Fibroblast of lung (primary cell): Measurements from ENCODE around the gene PRXL2A. TPM values are rescaled to one million over a fixed set of nuclear protein-coding genes. Genes with fewer than 3 reads are reported as not detected.

Experiments
- DNase-seq, 2 donors: peaks; one replicate each; pipeline versions ENCODE4 v3.0.0 to v3.0.0-alpha.2; 2010; ENCODE audit warnings: low read depth in 2 of 2
- H2AFZ ChIP-seq: 2 replicates; pipeline ENCODE4 v1.5.1; 2012; ENCODE audit warnings: low read length, control low read depth, inconsistent platforms
- H3K27ac ChIP-seq: 2 replicates; pipeline ENCODE4 v1.5.1; 2011; ENCODE audit warnings: low read length, control low read depth; ENCODE audit not compliant: insufficient read depth
- H3K27me3 ChIP-seq: 2 replicates; pipeline ENCODE4 v1.5.1; 2011; ENCODE audit warnings: mild to moderate bottlenecking, low read length; ENCODE audit not compliant: control insufficient read depth, insufficient read depth
- H3K36me3 ChIP-seq: 2 replicates; pipeline ENCODE4 v1.5.1; 2011; ENCODE audit warnings: low read length; ENCODE audit not compliant: control insufficient read depth, insufficient read depth
- H3K4me1 ChIP-seq: 2 replicates; pipeline ENCODE4 v1.5.1; 2011; ENCODE audit warnings: low read length; ENCODE audit not compliant: control insufficient read depth, insufficient read depth; ENCODE audit errors: extremely low read depth
- H3K4me2 ChIP-seq: 2 replicates; pipeline ENCODE4 v1.5.1; 2011; ENCODE audit warnings: low read length, control low read depth; ENCODE audit not compliant: insufficient read depth; ENCODE audit errors: extremely low read depth
- H3K4me3 ChIP-seq, 4 experiments: fragments of 200-600 bp in 1 of 4; sonication (generic) in 1 of 4; replicated peaks in 1 of 4; 2 replicates each; pipeline ENCODE4 v1.5.1; 2011 to 2016; ENCODE audit warnings: low read length in 4 of 4, low read depth in 3 of 4, mild to moderate bottlenecking in 3 of 4, control low read depth in 2 of 4, inconsistent platforms in 1 of 4, mixed read lengths in 1 of 4; ENCODE audit not compliant: insufficient read depth in 1 of 4; ENCODE audit errors: control extremely low read depth in 1 of 4
- H3K79me2 ChIP-seq: 2 replicates; pipeline ENCODE4 v1.5.1; 2012; ENCODE audit warnings: mild to moderate bottlenecking, low read length, inconsistent platforms; ENCODE audit not compliant: control insufficient read depth, insufficient read depth
- H3K9ac ChIP-seq: 2 replicates; pipeline ENCODE4 v1.5.1; 2011; ENCODE audit warnings: mild to moderate bottlenecking, low read length, control low read depth; ENCODE audit not compliant: insufficient read depth
- H3K9me3 ChIP-seq: 2 replicates; pipeline ENCODE4 v1.5.1; 2012; ENCODE audit warnings: low read depth, low read length; ENCODE audit not compliant: control insufficient read depth, insufficient read depth
- H4K20me1 ChIP-seq: 2 replicates; pipeline ENCODE4 v1.5.1; 2011; ENCODE audit warnings: low read length; ENCODE audit not compliant: control insufficient read depth, insufficient read depth; ENCODE audit errors: extremely low read depth
- CTCF ChIP-seq, 2 donors: IDR thresholded peaks in 1 of 2; conservative IDR thresholded peaks in 1 of 2; 1 replicate in 1 of 2; 2 replicates in 1 of 2; pipeline ENCODE4 v1.5.1; 2011 to 2012; ENCODE audit warnings: low read length in 2 of 2, control low read depth in 1 of 2, inconsistent platforms in 1 of 2, low read depth in 1 of 2, mild to moderate bottlenecking in 1 of 2
- EZH2 ChIP-seq: IDR thresholded peaks from 2 replicates; pipeline ENCODE4 v1.5.1; 2012; ENCODE audit warnings: low read length, control low read depth, mild to moderate bottlenecking; ENCODE audit errors: missing control alignments
- polyA plus RNA-seq, 2 donors: library from polyadenylated mRNA; depleted of rRNA in 1 of 2; stranded (reverse) in 1 of 2; unstranded in 1 of 2; fragments of >200 nt; gene quantifications; 2 replicates each; pipeline ENCODE4 v1.2.1, GENCODE V29; 2011 to 2012; ENCODE audit warnings: missing spikeins in 1 of 2
- total RNA-seq: library from RNA; depleted of rRNA; stranded (reverse); fragments of >200 nt; gene quantifications from 2 replicates; pipeline ENCODE4 v1.2.1, GENCODE V29; 2014

Gene PRXL2A
- total and polyA plus RNA-seq, 2 donors (not counting 1 experiment from before 2014, with no cell fraction given), result 1.6 to 19.2 TPM

- Histone ChIP-seq H3K9me3 (no peaks in the 10 kb centered on the region), H3K4me1 (no peaks in the 10 kb centered on the region), H3K27ac (no peak overlapping the region), H3K9ac (no peak overlapping the region), H4K20me1 (no peaks in the 10 kb centered on the region), H3K36me3 (no peaks in the 10 kb centered on the region), H2AFZ (no peak overlapping the region), H3K4me3 (no peak overlapping the region), H3K79me2 (peaks cover 23% of the 10 kb centered on the region), H3K4me2 (no peak overlapping the region), H3K27me3 (no peaks in the 10 kb centered on the region)
- no peak for DNase-seq
- no peak for TF ChIP-seq CTCF (conservative IDR thresholded peaks at IDR 0.05 in 1 of 2, IDR thresholded peaks at IDR 0.05 in 1 of 2; ENCODE audit: low read depth in 1 of 2, low read length in 2 of 2)
- no peak for TF ChIP-seq EZH2
Measured at GRCh38 chr10:80485076-80485945, 77.0 kb downstream of the PRXL2A start.

- no peaks in the 10 kb centered on the region for H3K27me3 ChIP-seq
- H3K79me2 ChIP-seq, result peaks cover 21% of the 10 kb centered on the region
- H3K9me3 ChIP-seq, result no peaks in the 10 kb centered on the region
- no peak overlapping the region for H3K9ac ChIP-seq
- no peak overlapping the region for H3K4me3 ChIP-seq
- H3K4me2 ChIP-seq, result no peak overlapping the region
- peaks cover 1% of the 10 kb centered on the region for H3K36me3 ChIP-seq
- DNase-seq, result no peak
- H4K20me1 ChIP-seq, result no peaks in the 10 kb centered on the region
- H3K4me1 ChIP-seq, result no peaks in the 10 kb centered on the region
- no peak for TF ChIP-seq EZH2
- TF ChIP-seq CTCF (conservative IDR thresholded peaks at IDR 0.05 in 1 of 2, IDR thresholded peaks at IDR 0.05 in 1 of 2; ENCODE audit: low read depth in 1 of 2, low read length in 2 of 2), result no peak
- no peak overlapping the region for H2AFZ ChIP-seq
- no peak overlapping the region for H3K27ac ChIP-seq
Measured at GRCh38 chr10:80485946-80486764, 77.8 kb downstream of the PRXL2A start.

Other genes starting within 250 kb of the PRXL2A start
- 83.7 and 124 TPM in 2 replicates for gene ANXA11, start 203.0 kb upstream of the PRXL2A start, total RNA-seq
- gene ANXA11, start 203.0 kb upstream of the PRXL2A start, polyA plus RNA-seq, result 206 and 308 TPM in 2 replicates
- gene MAT1A, start 118.9 kb upstream of the PRXL2A start, total RNA-seq, result not detected in 2 replicates
- not detected in 2 replicates for gene MAT1A, start 118.9 kb upstream of the PRXL2A start, polyA plus RNA-seq
- not detected in 2 replicates for gene DYDC1, start 51.8 kb upstream of the PRXL2A start, total RNA-seq
- not detected in 2 replicates for gene DYDC1, start 51.8 kb upstream of the PRXL2A start, polyA plus RNA-seq
- gene DYDC2, start 51.8 kb upstream of the PRXL2A start, total RNA-seq, result not detected in 2 replicates
- gene DYDC2, start 51.8 kb upstream of the PRXL2A start, polyA plus RNA-seq, result not detected in 2 replicates
- gene TSPAN14, start 45.8 kb downstream of the PRXL2A start, total RNA-seq, result 5.6 and 12.1 TPM in 2 replicates
- gene TSPAN14, start 45.8 kb downstream of the PRXL2A start, polyA plus RNA-seq, result 30.9 and 50.0 TPM in 2 replicates
- gene SH2D4B, start 129.4 kb downstream of the PRXL2A start, total RNA-seq, result not detected in 2 replicates
- not detected in 2 replicates for gene SH2D4B, start 129.4 kb downstream of the PRXL2A start, polyA plus RNA-seq